Testis (tissue), 2 donors: ENCODE measurements around the gene IQCH.

Source experiments
- CTCF ChIP-seq, 3 experiments: fragments of 450-650 bp in 2 of 3; fragments of 200-600 bp in 1 of 3; sonication (generic) in 1 of 3; IDR thresholded peaks; one replicate each; pipeline ENCODE4 v1.5.1; 2016 to 2019; ENCODE audit warnings: antibody characterized with exemption in 3 of 3, mild to moderate bottlenecking in 2 of 3, moderate library complexity in 1 of 3
- POLR2A ChIP-seq: fragments of 450-650 bp; IDR thresholded peaks from one replicate; pipeline ENCODE4 v1.6.1; 2017; ENCODE audit warnings: antibody characterized with exemption, mild to moderate bottlenecking, moderate library complexity

DNA sequence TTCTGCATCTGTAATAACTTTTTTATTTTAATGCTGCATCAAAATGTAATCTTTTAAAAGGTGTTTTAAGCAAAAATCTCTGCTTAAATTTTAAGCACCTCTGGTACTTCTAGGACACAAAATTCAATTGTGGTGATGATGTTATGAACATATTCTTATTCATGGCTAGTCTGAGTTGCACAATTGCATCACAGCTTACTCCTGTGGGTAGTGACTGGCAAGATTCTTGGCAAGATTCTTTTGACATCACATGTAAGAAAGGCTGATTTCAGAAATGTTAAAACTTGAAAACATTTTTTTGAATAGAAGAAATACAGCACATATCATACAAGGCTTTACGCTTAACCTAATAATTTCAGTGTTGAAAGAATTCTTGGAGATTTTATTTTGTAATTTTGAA is 35.7 kb downstream of the IQCH start:
- TF ChIP-seq CTCF (IDR thresholded peaks at IDR 0.05) (no peak), POLR2A (no peak)
